MCF 10A (cell line): Measurements from ENCODE around the gene BRF1. TPM values are rescaled to one million over a fixed set of nuclear protein-coding genes. Genes with fewer than 3 reads are reported as not detected.

ENCODE experiments used
- BruUV-seq: library from RNA; stranded (reverse); fragments of 400-500 nt; replicated peaks from 2 replicates; lab custom pipeline; 2021; lab: Mats Ljungman, UMichigan
- CTCF ChIA-PET: fragments of 300-600 bp; sonication (Branson Sonifier 250); formaldehyde crosslinking; extraction: SDS; loops from one replicate; lab custom pipeline; 2021; ENCODE audit warnings: antibody characterized with exemption, inconsistent platforms; lab: Yijun Ruan, JAX
- POLR2A ChIA-PET: fragments of 300-600, 350-650 bp; sonication (Branson Sonifier 250); formaldehyde crosslinking; extraction: SDS; loops from one replicate; lab custom pipeline; 2020; ENCODE audit warnings: antibody characterized with exemption, inconsistent platforms; lab: Yijun Ruan, JAX
- DNase-seq: peaks from one replicate; pipeline ENCODE4 v3.0.0-alpha.2; 2018; ENCODE audit not compliant: unreplicated experiment
- H3K27ac Mint-ChIP-seq: one replicate; pipeline ENCODE4 v1.8.0; 2022; ENCODE audit warnings: mild to moderate bottlenecking, low read depth, mixed read lengths; ENCODE audit not compliant: unreplicated experiment
- H3K27me3 Mint-ChIP-seq: one replicate; pipeline ENCODE4 v1.8.0; 2022; ENCODE audit warnings: mixed read lengths; ENCODE audit not compliant: insufficient read depth, unreplicated experiment
- H3K36me3 Mint-ChIP-seq: one replicate; pipeline ENCODE4 v1.8.0; 2022; ENCODE audit warnings: mild to moderate bottlenecking, moderate library complexity, mixed read lengths; ENCODE audit not compliant: insufficient read depth, unreplicated experiment
- H3K4me1 Mint-ChIP-seq: one replicate; pipeline ENCODE4 v1.8.0; 2022; ENCODE audit warnings: mixed read lengths; ENCODE audit not compliant: insufficient read depth, unreplicated experiment
- H3K4me3 Mint-ChIP-seq: one replicate; pipeline ENCODE4 v1.8.0; 2022; ENCODE audit warnings: mild to moderate bottlenecking, moderate library complexity, mixed read lengths; ENCODE audit not compliant: unreplicated experiment
- H3K9me3 Mint-ChIP-seq: one replicate; pipeline ENCODE4 v1.8.0; 2022; ENCODE audit warnings: mixed read lengths; ENCODE audit not compliant: unreplicated experiment
- intact Hi-C: fragments of 100-400 bp; cut with micrococcal nuclease; formaldehyde crosslinking; loops from 2 replicates; pipeline ENCODE4 v1.14.1; 2022
- total RNA-seq: library from RNA; stranded (reverse); gene quantifications from 2 replicates; pipeline ENCODE4 v1.2.3, GENCODE V29; 2022
- TF ChIP-seq, protein P1 (sequence below): fragments of 200-600 bp; IDR thresholded peaks from one replicate; pipeline ENCODE4 v1.8.0; 2022; ENCODE audit warnings: antibody characterized with exemption, mild to moderate bottlenecking; ENCODE audit not compliant: unreplicated experiment

Gene BRF1
- total RNA-seq, 1 experiment from 2014 or later = 30.7 TPM

- CTCF ChIA-PET = interaction anchor here (0.6 to 1.4 kb wide), 5 partner anchors 45 to 1413 kb away, joined by 3 to 4 read pairs (median 3); no protein-coding TSS in a partner anchor
- intact Hi-C loops = no loop called here
Observed at GRCh38 chr14:105247715-105248367, 53.0 kb downstream of the BRF1 start.

GRCh38 chr14:105247026-105247425 lies 53.8 kb downstream of the BRF1 start:
- POLR2A ChIA-PET = interaction anchor here (1.2 kb wide), 1 partner anchor 53 kb away, joined by 3 read pairs; no protein-coding TSS in a partner anchor

More at GRCh38 chr14:105247715-105248367, 53.0 kb downstream of the BRF1 start:
- Mint-ChIP-seq H3K4me3 (peak overlapping the region; percentile 65), H3K27me3 (no peaks in the 10 kb centered on the region), H3K4me1 (peaks cover 5% of the 10 kb centered on the region), H3K9me3 (no peaks in the 10 kb centered on the region), H3K27ac (peak overlapping the region; percentile 27), H3K36me3 (peaks cover 15% of the 10 kb centered on the region)
- TF ChIP-seq, protein P1, sequence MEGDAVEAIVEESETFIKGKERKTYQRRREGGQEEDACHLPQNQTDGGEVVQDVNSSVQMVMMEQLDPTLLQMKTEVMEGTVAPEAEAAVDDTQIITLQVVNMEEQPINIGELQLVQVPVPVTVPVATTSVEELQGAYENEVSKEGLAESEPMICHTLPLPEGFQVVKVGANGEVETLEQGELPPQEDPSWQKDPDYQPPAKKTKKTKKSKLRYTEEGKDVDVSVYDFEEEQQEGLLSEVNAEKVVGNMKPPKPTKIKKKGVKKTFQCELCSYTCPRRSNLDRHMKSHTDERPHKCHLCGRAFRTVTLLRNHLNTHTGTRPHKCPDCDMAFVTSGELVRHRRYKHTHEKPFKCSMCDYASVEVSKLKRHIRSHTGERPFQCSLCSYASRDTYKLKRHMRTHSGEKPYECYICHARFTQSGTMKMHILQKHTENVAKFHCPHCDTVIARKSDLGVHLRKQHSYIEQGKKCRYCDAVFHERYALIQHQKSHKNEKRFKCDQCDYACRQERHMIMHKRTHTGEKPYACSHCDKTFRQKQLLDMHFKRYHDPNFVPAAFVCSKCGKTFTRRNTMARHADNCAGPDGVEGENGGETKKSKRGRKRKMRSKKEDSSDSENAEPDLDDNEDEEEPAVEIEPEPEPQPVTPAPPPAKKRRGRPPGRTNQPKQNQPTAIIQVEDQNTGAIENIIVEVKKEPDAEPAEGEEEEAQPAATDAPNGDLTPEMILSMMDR = no peak
- DNase-seq = no peak
- POLR2A ChIA-PET = interaction anchor here (0.6 to 1.3 kb wide), 3 partner anchors 41 to 79 kb away, joined by 3 to 6 read pairs (median 3); partner anchors contain the start of gene BRF1
- no TSS peak for BruUV-seq

GRCh38 chr14:105244334-105244733 lies 56.5 kb downstream of the BRF1 start:
- no TSS peak for BruUV-seq
- peaks cover 18% of the 10 kb centered on the region for H3K36me3 Mint-ChIP-seq
- CTCF ChIA-PET = no interaction called here
- POLR2A ChIA-PET = no interaction called here
- TF ChIP-seq, protein P1 = no peak
- H3K27ac Mint-ChIP-seq = no peak overlapping the region
- no peaks in the 10 kb centered on the region for H3K27me3 Mint-ChIP-seq
- DNase-seq = no peak
- peaks cover 5% of the 10 kb centered on the region for H3K4me1 Mint-ChIP-seq
- H3K9me3 Mint-ChIP-seq = no peaks in the 10 kb centered on the region
- H3K4me3 Mint-ChIP-seq = no peak overlapping the region
- intact Hi-C loops = no loop called here

More at GRCh38 chr14:105247026-105247425, 53.8 kb downstream of the BRF1 start:
- Mint-ChIP-seq H3K4me3 (peak overlapping the region; percentile 65), H3K27ac (peak overlapping the region; percentile 27), H3K4me1 (peaks cover 5% of the 10 kb centered on the region), H3K27me3 (no peaks in the 10 kb centered on the region), H3K36me3 (peaks cover 19% of the 10 kb centered on the region), H3K9me3 (no peaks in the 10 kb centered on the region)
- CTCF ChIA-PET = interaction anchor here (0.6 kb wide), 1 partner anchor 155 kb away, joined by 3 read pairs; no protein-coding TSS in a partner anchor
- BruUV-seq = no TSS peak
- TF ChIP-seq, protein P1 = no peak
- no peak for DNase-seq
- intact Hi-C loops = no loop called here

DNA sequence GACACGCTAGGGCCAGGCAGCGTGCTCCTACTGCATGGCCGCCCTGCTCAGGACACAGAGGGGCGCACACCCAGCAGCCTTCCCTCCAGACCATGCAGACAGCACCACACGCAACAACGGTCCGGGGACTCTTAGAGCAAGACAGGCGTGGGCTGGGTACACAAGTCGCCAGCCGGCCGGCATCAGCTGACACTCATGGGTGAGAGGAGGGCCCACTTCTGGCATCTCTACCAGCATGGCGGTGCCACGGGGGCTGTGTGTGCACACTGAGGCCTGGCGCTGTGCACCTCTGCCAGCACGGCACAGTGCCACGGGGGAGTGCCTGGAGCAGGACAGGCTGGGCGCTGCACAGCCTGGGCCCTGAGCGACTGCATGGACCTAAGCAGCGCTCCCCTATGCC lies 59.2 kb downstream of the BRF1 start:
- CTCF ChIA-PET = no interaction called here
- POLR2A ChIA-PET = no interaction called here
- no peaks in the 10 kb centered on the region for H3K27me3 Mint-ChIP-seq
- no peak overlapping the region for H3K4me3 Mint-ChIP-seq
- DNase-seq = no peak
- TF ChIP-seq, protein P1 = no peak
- peaks cover 12% of the 10 kb centered on the region for H3K36me3 Mint-ChIP-seq
- no peaks in the 10 kb centered on the region for H3K4me1 Mint-ChIP-seq
- no peak overlapping the region for H3K27ac Mint-ChIP-seq
- intact Hi-C loops = no loop called here
- H3K9me3 Mint-ChIP-seq = no peaks in the 10 kb centered on the region
- no TSS peak for BruUV-seq
